NCI-H2171 treated with DMSO at 0.1 percent for 48 hours (cell line): ENCODE data around the gene CDH8.

Source experiments
- DNase-seq: peaks from one replicate; lab custom pipeline; 2025; lab: John Stamatoyannopoulos, UW

CDH8 gene

DNA sequence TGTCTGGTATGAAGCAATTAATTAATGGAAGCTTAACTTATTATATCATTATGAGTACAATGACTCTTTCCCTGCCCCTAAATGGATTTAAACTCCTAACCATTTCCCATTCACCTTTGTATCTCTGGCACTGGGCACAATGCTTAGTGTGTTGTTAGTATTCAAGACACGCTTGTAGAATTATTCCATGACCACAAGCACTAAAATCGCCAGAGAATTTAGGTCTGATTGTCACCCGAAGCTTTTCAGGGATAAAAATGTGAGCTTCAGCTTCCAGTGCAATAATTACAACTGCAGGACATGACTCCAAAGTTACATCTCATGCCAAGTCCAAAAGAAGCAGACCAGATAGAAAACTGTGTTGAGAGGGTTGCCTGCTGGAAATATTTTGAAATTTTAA lies 101.6 kb downstream of the CDH8 start:
- no peak for DNase-seq

DNA sequence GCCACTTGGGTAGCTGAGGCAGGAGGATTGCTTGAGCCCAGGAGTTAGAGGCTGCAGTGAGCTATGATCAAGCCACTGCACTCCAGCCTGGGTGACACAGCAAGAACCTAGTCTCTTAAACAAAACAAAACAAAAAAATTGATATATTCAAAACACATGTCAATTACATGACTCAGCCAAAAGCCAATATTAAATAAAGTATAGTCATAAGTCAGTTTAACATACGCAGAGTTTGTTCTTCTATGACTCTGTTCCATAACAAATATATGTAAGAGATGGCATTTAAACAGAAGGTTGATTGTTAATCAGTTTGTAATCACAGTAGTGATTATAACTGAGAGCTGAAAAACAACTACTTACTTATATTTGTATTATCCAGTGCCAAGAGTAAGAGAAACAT lies 106.5 kb downstream of the CDH8 start:
- DNase-seq = no peak

DNA sequence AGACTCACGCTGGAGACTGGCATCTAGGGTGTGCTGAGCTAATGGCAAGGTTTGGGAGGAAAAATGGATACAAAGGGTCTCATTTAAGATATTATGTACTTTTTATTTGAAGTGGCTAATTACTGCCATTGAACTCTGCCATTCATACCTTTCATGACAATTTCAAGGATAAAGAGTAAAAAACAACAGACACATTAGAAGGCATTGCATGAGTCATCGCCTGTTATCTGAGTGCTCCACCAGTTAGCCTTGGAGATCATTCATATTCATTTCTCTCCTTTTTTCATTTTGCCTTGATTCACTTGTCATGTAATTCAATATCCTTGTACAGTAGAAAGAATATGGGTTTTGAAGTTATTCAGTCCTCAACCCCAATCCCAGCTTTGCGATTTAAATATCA lies 109.5 kb downstream of the CDH8 start:
- peak; percentile 60 for DNase-seq

DNA sequence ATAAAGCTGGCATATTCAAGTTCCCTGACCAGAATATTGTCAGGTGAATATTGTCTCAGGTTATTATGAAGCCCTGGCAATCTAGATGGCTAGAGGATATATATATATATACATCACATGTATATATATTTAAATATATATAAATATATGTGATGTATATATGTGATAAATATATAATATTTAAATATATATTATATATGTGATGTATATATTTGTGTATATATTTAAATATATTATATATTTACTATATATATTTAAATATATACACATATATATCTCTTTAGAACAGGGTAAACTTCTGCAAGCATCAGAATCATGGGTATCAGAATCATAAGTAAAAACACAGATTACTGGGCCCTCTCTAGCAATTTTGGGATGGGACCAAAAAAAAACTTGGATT lies 112.6 kb downstream of the CDH8 start:
- DNase-seq = no peak

DNA sequence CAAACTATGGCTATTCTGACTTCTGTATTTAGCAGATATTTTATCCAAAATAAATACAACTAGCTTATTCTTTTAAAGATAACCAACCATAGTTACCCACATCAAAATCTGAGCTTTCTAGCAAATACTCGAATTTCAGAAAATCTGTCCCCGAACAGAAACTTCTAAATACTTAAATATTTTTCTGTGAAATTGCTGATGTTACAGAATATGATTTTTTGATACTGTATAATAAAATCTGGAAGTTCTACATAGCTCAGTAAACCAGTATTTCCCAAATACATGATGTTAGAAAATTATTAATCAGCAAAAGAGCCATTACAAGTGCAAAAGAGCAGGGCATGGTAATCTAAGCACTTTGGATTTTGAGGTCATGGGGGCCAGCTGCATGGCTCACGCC lies 114.9 kb downstream of the CDH8 start:
- no peak for DNase-seq

DNA sequence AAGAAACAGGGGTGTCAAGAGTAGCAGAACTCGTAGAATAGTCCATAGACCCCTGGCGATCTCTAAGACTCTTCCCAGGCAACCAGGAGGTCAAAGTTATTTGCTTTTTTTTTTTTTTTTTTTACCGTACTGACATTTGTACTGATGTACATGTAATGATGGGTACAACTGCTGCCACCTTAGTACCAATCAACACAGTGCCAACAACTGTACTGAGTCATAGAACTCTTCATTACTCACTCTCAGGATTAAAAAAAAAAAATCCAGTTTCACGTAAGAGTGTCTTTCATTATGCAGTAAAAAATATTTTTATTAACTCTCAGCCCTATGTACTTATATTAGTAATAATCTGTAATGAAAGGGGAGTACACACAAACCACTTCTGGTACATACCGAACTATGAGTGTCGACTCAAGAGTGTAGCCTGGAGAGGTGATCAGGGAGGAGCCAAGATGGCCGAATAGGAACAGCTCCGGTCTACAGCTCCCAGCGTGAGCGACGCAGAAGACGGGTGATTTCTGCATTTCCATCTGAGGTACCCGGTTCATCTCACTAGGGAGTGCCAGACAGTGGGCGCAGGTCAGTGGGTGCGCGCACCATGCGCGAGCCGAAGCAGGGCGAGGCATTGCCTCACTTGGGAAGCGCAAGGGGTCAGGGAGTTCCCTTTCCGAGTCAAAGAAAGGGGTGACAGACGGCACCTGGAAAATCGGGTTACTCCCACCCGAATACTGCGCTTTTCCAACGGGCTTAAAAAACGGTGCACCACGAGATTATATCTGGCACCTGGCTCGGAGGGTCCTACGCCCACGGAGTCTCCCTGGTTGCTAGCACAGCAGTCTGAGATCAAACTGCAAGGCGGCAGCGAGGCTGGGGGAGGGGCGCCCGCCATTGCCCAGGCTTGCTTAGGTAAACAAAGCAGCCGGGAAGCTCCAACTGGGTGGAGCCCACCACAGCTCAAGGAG lies 118.1 kb downstream of the CDH8 start:
- DNase-seq = peak; percentile 73

DNA sequence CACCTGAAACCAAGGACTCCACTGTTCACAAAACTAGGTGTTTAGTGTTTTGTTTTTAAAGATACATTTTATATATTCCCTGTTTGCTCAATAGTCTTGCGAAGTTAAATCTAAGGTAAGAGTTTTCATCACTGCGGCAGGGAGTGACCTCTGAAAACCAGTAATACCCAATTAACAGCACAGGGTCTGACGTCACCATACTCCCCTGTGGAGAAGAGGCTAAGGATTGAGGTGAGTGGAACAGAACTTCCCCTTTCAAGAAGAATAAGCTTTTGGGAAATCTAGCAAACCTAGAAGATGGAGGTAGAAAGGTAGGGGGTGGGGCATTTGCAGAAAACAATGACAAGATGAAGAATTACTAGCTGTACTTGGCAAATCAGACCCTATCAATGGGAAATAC lies 120.7 kb downstream of the CDH8 start:
- no peak for DNase-seq

DNA sequence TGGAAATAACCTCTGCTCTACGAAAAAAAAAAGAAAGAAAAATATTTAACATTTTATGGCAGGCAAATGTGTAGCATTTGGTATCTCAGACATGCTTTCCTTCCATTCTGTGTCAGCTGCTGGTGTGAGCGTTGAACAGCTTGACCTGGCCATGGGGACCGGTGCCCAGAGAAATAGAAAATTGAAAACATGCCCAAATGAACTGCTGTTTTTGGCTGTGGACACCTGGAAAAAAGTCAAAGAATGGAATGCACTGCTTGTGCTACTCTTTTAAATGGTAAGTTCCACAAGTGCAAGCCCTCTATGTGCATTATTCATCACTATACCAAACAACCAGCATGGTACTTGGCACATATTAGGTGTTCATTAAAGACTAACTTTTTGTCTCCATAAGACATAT lies 127.2 kb downstream of the CDH8 start:
- no peak for DNase-seq

DNA sequence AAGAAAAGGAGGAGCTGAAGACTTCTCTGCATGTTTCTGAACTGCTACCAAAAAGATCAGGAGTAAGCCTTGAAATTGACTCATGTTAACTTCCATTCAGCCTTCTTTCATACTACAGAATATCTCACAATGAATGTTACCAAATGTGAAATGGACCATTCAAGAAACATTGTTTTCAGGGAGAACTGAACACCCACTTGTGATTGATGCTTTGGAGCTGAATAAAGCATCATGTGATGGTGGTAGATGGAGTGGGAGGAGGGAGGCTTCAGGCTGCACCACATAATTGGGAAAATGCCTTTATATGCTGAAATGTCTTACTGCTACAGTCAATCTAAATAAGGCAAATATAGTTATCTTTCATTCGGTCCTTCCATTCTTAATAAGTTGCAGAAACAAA lies 127.8 kb downstream of the CDH8 start:
- no peak for DNase-seq

DNA sequence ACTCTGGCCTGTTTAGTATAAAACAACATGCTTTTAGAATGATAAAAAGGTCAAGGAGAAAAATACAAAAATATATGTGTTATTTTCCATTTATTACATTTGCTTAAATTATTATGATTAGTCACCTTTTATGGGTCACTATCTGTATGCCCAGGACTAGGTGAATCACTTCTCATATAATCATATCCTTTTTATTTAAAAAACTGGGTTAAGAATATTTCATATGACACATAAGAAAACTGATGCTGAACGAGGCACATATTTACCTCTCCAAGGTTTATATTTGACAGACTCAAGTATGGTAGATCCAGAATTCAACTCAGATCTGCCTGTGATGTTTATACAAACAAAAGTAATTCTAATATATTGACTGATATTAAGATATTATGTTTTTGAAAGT lies 134.5 kb downstream of the CDH8 start:
- DNase-seq = no peak

DNA sequence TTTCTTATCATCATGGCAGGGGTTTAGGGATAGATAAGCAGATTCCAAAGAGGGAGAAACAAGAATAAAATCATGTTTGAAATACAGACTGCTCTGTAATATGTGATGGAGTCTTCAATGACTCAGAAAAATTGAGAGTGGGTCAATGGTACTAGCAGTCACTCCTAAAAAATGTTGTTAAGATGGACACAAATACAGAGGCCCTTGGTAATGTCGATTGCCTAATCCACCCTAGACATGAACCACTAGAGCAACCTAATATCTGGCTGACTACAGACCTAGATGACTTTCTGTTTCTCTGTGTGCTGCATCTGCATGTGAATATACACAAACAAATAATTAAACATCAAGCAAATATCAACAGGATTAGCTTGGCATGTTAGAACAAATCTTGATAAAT lies 135.8 kb downstream of the CDH8 start:
- DNase-seq = no peak

DNA sequence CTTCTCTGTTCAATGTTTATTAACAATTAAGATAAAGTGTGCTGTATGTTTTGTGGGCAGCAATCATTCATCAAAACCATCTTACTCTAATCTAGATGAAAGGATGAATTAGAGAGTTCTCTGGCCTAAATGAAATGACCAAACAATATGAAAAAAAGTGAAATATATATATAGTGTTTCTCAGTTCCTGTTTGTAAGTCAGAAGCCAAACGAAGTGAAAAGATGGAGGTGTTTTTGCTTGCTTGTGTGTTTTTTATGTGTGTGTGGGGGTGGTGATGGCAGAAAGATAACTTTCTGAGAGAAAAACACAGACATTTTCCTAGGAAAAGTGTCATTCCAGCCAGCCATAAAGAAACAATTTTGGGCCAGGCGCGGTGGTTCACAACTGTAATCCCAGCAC lies 138.6 kb downstream of the CDH8 start:
- no peak for DNase-seq

DNA sequence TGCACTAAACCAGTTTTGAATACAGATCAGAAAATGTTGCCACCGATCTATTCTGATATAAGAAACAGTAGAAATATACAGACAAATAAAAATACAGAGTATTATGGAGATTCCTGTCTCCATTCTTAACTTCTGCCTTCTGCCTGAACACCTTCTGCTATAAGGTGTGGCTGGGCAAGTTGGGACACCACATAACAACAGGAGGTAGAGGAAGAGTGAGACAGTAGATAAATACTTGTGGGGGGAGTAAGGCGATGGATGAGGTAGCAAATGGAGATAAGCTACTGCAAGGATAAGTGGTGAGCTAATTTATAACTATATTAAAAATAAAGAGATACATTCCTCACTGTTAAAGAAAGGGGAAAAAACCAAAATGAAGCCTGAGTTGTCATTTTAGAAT lies 143.7 kb downstream of the CDH8 start:
- peak; percentile 68 for DNase-seq

DNA sequence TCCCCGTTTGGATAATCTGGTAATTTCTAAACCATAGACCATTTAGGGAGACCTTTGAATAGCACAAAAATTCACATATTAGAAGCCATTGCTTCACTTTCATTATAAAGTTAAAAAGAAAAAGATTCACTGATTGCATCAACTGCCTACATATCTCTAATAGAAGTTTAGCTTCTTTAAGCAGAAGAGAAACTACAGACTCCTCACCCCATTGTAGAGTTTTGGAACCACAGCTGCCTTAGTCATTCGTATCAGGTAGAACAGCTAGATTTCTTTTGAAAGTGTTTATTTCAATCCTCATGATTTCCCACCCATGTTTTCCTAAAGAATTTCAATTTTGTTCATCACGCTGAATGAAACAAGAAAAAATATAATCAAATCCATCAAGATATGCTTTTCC lies 144.8 kb downstream of the CDH8 start:
- no peak for DNase-seq

DNA sequence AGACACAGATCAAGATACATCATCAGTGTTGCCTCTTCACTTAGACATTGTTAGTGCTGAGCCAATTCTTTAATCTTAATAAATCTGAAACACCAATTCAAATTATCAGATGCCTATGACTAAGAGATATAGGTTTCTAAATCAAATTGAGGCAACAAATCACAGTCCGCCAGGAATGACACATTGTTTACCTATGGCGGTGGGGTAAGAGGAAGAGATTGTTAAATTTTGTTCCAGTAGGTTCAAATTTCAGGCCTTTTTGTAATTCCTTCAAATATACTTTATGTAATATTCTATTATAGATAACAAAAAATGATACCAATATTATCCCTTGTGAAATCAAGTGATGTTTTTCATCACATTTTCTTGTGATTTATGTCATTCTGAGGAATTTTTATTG lies 145.9 kb downstream of the CDH8 start:
- no peak for DNase-seq

DNA sequence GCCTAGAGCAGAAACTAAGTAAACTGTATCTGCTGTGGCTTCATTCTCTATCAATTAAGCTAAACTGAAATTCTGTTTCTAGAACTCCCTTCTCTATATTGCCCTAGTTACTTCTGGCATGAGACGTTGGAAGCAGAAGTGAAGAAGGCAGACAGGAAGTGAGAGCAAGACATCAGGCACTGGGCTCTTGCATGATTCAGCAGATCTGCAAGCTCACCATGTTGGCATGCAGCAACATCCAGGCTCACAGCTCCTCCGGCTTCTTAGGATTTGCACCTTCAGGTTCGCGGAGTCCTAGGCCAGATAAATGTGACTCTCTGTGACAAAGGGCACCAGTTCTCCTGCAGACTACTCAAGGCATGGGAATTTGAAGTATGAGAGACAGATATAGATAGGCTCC lies 148.3 kb downstream of the CDH8 start:
- DNase-seq = no peak

DNA sequence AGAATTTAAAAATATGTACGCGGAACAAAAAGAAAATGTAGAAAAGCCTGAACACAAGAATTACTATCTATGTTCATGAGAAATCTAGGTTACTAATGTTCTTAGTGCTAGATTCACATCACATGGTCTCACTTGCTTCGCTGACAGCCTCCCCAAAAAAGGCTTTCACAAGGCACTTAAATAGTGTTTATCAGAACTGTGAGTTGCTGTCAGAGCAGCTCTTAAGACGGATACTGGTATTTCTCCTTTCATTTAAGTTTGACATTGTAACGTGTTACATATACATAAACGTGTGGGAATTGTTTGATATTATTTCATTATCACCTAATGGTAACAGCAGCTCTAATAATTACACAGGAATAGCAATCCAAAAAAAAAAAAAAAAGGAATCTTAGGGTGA lies 150.9 kb downstream of the CDH8 start:
- DNase-seq = no peak

DNA sequence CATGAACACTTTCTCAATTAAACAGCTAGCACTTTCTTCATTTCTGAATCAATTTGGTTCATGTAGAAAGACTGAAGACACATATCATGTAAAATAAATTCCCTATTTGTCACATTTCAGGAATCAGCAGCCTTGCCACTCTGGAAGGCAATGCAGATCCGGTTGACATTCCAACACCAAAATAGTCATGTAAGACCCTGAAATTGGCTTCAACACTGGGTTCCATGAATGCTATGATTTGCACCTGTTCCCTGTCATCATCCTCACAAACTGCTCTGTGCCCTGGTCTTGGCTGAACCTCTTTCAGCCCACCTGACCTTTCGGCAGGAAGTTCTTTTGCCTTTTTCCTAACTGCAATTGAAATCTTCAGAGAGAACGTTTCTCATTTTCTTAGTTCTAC lies 156.9 kb downstream of the CDH8 start:
- no peak for DNase-seq

DNA sequence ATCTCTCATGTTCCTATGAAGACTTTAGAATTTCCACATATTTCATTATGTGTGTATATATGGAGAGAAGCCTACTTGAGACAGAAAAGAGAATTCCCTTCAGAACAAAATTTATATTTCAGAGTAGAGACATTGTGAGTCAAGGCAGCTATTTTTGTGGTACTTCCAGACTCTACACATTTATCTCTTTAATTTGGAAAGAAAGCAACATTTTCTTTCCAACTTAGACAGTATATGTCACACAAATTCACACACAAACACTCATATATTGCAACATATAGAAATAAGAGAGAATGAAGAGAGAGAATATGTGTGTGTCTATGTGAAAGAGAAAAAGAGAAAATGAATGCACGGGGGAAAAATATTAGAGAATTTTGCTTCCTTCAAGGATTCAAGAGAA lies 158.8 kb downstream of the CDH8 start:
- no peak for DNase-seq

DNA sequence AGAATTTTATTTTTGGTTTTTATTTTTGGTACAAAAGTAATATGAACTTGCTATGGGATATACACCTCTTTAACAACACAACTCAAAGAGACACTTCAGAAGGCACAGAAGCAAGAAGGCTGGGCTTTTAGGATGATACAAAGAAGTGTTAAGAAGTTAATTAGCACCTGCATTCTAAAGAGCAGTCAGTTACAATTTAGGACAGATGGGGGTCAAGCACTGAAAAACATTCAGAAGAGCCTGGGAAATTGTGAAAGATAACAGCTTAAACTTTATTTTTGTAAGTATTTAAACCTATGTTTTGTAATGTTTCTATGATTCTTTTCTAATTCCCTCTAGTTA lies 163.5 kb downstream of the CDH8 start:
- no peak for DNase-seq

DNA sequence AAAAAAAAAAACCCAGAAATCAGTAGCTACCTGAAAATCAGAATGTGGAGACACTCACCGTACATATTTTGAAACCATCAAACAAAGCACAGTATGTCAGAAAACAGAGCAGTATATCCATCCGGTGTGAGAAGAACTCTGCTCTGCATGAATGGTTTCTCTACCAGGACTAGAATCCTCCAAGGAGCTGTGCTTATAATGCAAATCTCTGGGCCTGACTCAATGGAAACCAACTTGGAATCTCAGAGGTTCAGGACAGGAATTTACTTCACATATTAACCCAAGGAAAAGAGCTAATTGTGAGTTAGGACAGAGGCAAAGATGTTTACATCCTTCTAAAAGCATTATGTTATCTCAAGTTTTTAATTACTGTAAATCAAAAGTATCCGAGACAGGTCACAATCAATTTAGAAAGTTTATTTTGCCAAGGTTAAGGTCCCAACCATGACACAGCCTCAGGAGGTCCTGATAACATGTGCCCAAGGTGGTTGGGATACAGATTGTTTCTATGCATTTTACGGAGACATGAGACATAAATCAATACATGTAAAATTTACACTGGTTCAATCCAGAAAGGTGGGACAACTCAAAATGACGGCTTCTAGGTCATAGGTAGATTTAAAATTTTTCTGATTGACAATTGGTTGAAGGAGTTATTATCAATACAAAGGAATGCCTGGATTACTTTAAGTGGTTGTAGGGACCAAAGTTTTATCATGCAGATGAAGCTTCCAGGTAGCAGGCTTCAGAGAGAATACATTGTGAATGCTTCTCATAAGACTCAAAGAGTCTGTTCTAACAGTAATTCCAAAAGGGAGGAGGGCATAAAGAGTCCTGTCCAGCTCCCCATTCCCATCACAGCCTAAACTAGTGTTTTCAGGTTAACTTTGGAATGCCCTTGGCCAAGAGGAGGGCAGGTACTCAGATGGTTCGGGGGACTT lies 164.1 kb downstream of the CDH8 start:
- DNase-seq = no peak

DNA sequence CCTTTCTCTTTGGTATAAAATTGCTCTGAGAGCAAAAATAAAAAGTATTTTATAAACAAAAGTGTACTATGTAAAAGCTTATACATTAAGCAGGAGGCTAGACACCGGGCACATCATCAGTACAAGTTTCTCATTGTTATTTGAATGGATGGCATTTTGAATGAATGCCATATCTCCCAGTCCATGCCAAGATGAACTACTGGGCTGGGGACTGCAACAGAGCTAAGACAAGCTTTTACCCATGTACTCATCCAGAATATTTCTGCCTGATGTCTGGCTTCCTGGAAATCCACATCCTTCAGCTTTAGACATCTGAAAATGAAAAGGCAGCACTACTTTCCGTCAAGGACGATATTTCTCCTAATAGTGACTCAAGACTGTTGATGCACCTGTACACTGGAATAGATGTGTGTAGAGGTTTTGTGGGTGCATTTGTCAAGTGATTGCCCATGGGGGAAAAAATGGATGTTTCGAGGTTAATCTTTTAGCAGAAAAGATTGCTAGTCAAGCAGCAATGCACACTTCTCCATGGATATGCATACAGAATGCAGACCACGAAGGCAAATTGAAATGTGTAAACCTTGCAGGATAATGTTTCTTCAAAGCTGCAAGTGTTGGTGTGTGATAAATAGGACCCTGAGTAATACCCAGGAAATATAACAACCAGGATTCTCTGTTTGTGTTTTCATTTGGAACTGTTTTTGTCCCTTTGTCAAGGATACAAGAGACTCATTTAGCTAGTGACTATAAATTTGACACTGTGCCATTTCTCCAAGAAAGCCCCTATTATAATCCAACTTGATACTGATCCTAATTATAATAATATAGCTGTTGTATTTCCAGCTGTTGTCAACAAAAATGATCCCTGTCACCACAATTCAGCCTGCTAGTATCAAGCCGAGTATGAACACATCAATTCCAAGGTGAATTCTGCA lies 173.8 kb downstream of the CDH8 start:
- no peak for DNase-seq
